ENCODE results near the gene PKHD1.
"Not testable (repeated sequence)": the region's sequence is repeated elsewhere in the genome, so short reads cannot be mapped to it uniquely, and the experiment has no call there.

PKHD1 gene

GRCh38 chr6:52013035-52013434, 74.4 kb downstream of the PKHD1 start:
- intact Hi-C loops (cut with micrococcal nuclease): no loop called here
- Mint-ChIP-seq H3K27me3 (no peaks in the 10 kb centered on the region), H3K27ac (no peak overlapping the region), H3K4me1 (ENCODE audit: low read depth) (no peaks in the 10 kb centered on the region), H3K36me3 (ENCODE audit: low read depth) (no peaks in the 10 kb centered on the region), H3K9me3 (no peaks in the 10 kb centered on the region), H3K4me3 (no peak overlapping the region)

- intact Hi-C loops (cut with micrococcal nuclease): no loop called here
- no peak overlapping the region for H3K27ac Mint-ChIP-seq
Observed at GRCh38 chr6:52012582-52012981, 74.8 kb downstream of the PKHD1 start.

GRCh38 chr6:52010806-52011205, 76.6 kb downstream of the PKHD1 start:
- H3K36me3 Mint-ChIP-seq (ENCODE audit: low read depth): no peaks in the 10 kb centered on the region
- no peaks in the 10 kb centered on the region for H3K9me3 Mint-ChIP-seq
- intact Hi-C loops (cut with micrococcal nuclease): no loop called here
- H3K4me1 Mint-ChIP-seq (ENCODE audit: low read depth): no peaks in the 10 kb centered on the region
- H3K27ac Mint-ChIP-seq: no peak overlapping the region
- no peaks in the 10 kb centered on the region for H3K27me3 Mint-ChIP-seq
- no peak overlapping the region for H3K4me3 Mint-ChIP-seq

More at GRCh38 chr6:52012582-52012981, 74.8 kb downstream of the PKHD1 start:
- no peak overlapping the region for H3K4me3 Mint-ChIP-seq
- H3K9me3 Mint-ChIP-seq: no peaks in the 10 kb centered on the region
- H3K4me1 Mint-ChIP-seq (ENCODE audit: low read depth): no peaks in the 10 kb centered on the region
- H3K36me3 Mint-ChIP-seq (ENCODE audit: low read depth): no peaks in the 10 kb centered on the region
- no peaks in the 10 kb centered on the region for H3K27me3 Mint-ChIP-seq

GRCh38 chr6:52010145-52010544, 77.3 kb downstream of the PKHD1 start:
- H3K36me3 Mint-ChIP-seq (ENCODE audit: low read depth): no peaks in the 10 kb centered on the region
- H3K4me3 Mint-ChIP-seq: no peak overlapping the region
- intact Hi-C loops (cut with micrococcal nuclease): no loop called here
- H3K4me1 Mint-ChIP-seq (ENCODE audit: low read depth): no peaks in the 10 kb centered on the region
- no peaks in the 10 kb centered on the region for H3K9me3 Mint-ChIP-seq
- peaks cover under 1% of the 10 kb centered on the region for H3K27me3 Mint-ChIP-seq
- H3K27ac Mint-ChIP-seq: no peak overlapping the region

GRCh38 chr6:52009466-52010140, 77.8 kb downstream of the PKHD1 start:
- Mint-ChIP-seq H3K9me3 (no peaks in the 10 kb centered on the region), H3K4me1 (ENCODE audit: low read depth) (no peaks in the 10 kb centered on the region), H3K4me3 (no peak overlapping the region), H3K36me3 (ENCODE audit: low read depth) (no peaks in the 10 kb centered on the region), H3K27me3 (peaks cover 2% of the 10 kb centered on the region), H3K27ac (no peak overlapping the region)
- intact Hi-C loops (cut with micrococcal nuclease): no loop called here

GRCh38 chr6:52000064-52000463, 87.3 kb downstream of the PKHD1 start:
- Mint-ChIP-seq H3K27ac (no peak overlapping the region), H3K27me3 (peaks cover 1% of the 10 kb centered on the region), H3K9me3 (no peaks in the 10 kb centered on the region), H3K36me3 (ENCODE audit: low read depth) (no peaks in the 10 kb centered on the region), H3K4me1 (ENCODE audit: low read depth) (peaks cover 6% of the 10 kb centered on the region), H3K4me3 (no peak overlapping the region)
- intact Hi-C loops (cut with micrococcal nuclease): no loop called here

GRCh38 chr6:51996296-51996947, 91.0 kb downstream of the PKHD1 start:
- no peak overlapping the region for H3K27ac Mint-ChIP-seq
- peaks cover 6% of the 10 kb centered on the region for H3K4me1 Mint-ChIP-seq (ENCODE audit: low read depth)
- no peaks in the 10 kb centered on the region for H3K27me3 Mint-ChIP-seq
- intact Hi-C loops (cut with micrococcal nuclease): no loop called here
- H3K4me3 Mint-ChIP-seq: no peak overlapping the region
- H3K9me3 Mint-ChIP-seq: no peaks in the 10 kb centered on the region
- no peaks in the 10 kb centered on the region for H3K36me3 Mint-ChIP-seq (ENCODE audit: low read depth)

- H3K9me3 Mint-ChIP-seq: peaks cover 4% of the 10 kb centered on the region
- intact Hi-C loops (cut with micrococcal nuclease): no loop called here
- no peaks in the 10 kb centered on the region for H3K27me3 Mint-ChIP-seq
- H3K4me3 Mint-ChIP-seq: no peak overlapping the region
- no peak overlapping the region for H3K27ac Mint-ChIP-seq
- no peaks in the 10 kb centered on the region for H3K36me3 Mint-ChIP-seq (ENCODE audit: low read depth)
- peaks cover 6% of the 10 kb centered on the region for H3K4me1 Mint-ChIP-seq (ENCODE audit: low read depth)
Observed at GRCh38 chr6:51995214-51995755, 92.1 kb downstream of the PKHD1 start.

- H3K9me3 Mint-ChIP-seq: peaks cover 14% of the 10 kb centered on the region
- no peak overlapping the region for H3K27ac Mint-ChIP-seq
- H3K4me3 Mint-ChIP-seq: no peak overlapping the region
- intact Hi-C loops (cut with micrococcal nuclease): no loop called here
- H3K27me3 Mint-ChIP-seq: no peaks in the 10 kb centered on the region
- H3K36me3 Mint-ChIP-seq (ENCODE audit: low read depth): no peaks in the 10 kb centered on the region
- H3K4me1 Mint-ChIP-seq (ENCODE audit: low read depth): peaks cover 6% of the 10 kb centered on the region
Observed at GRCh38 chr6:51992876-51993275, 94.5 kb downstream of the PKHD1 start.

- intact Hi-C loops (cut with micrococcal nuclease): no loop called here
Observed at GRCh38 chr6:51989789-51990188, 97.6 kb downstream of the PKHD1 start.

GRCh38 chr6:51986864-51987263, 100.5 kb downstream of the PKHD1 start:
- Mint-ChIP-seq H3K4me3 (no peak overlapping the region), H3K27me3 (no peaks in the 10 kb centered on the region), H3K36me3 (ENCODE audit: low read depth) (no peaks in the 10 kb centered on the region), H3K27ac (no peak overlapping the region), H3K4me1 (ENCODE audit: low read depth) (no peaks in the 10 kb centered on the region), H3K9me3 (peaks cover 14% of the 10 kb centered on the region)
- intact Hi-C loops (cut with micrococcal nuclease): no loop called here

More at GRCh38 chr6:51989789-51990188, 97.6 kb downstream of the PKHD1 start:
- H3K27me3 Mint-ChIP-seq: no peaks in the 10 kb centered on the region
- H3K27ac Mint-ChIP-seq: no peak overlapping the region
- H3K9me3 Mint-ChIP-seq: peaks cover 14% of the 10 kb centered on the region
- H3K4me3 Mint-ChIP-seq: no peak overlapping the region
- no peaks in the 10 kb centered on the region for H3K4me1 Mint-ChIP-seq (ENCODE audit: low read depth)
- H3K36me3 Mint-ChIP-seq (ENCODE audit: low read depth): no peaks in the 10 kb centered on the region

GRCh38 chr6:51983564-51983963, 103.8 kb downstream of the PKHD1 start:
- intact Hi-C loops (cut with micrococcal nuclease): no loop called here
- H3K36me3 Mint-ChIP-seq (ENCODE audit: low read depth): no peaks in the 10 kb centered on the region

GRCh38 chr6:51982695-51983094, 104.7 kb downstream of the PKHD1 start:
- H3K36me3 Mint-ChIP-seq (ENCODE audit: low read depth); intact Hi-C loops (cut with micrococcal nuclease): not testable (repeated sequence)

More at GRCh38 chr6:51983564-51983963, 103.8 kb downstream of the PKHD1 start:
- Mint-ChIP-seq H3K4me3 (no peak overlapping the region), H3K4me1 (ENCODE audit: low read depth) (no peaks in the 10 kb centered on the region), H3K9me3 (no peaks in the 10 kb centered on the region), H3K27me3 (no peaks in the 10 kb centered on the region), H3K27ac (no peak overlapping the region)

GRCh38 chr6:51976374-51976773, 111.0 kb downstream of the PKHD1 start:
- H3K36me3 Mint-ChIP-seq (ENCODE audit: low read depth): no peaks in the 10 kb centered on the region
- intact Hi-C loops (cut with micrococcal nuclease): no loop called here

More at GRCh38 chr6:51982695-51983094, 104.7 kb downstream of the PKHD1 start:
- not testable (repeated sequence) for H3K27me3 Mint-ChIP-seq; H3K4me1 Mint-ChIP-seq (ENCODE audit: low read depth); H3K4me3 Mint-ChIP-seq; H3K27ac Mint-ChIP-seq; H3K9me3 Mint-ChIP-seq

More at GRCh38 chr6:51976374-51976773, 111.0 kb downstream of the PKHD1 start:
- no peaks in the 10 kb centered on the region for H3K4me1 Mint-ChIP-seq (ENCODE audit: low read depth)
- no peaks in the 10 kb centered on the region for H3K27me3 Mint-ChIP-seq
- H3K4me3 Mint-ChIP-seq: no peak overlapping the region
- H3K27ac Mint-ChIP-seq: no peak overlapping the region
- H3K9me3 Mint-ChIP-seq: no peaks in the 10 kb centered on the region

All from dendritic cell treated with granulocyte-macrophage colony-stimulating factor and Interleukin-4, amounts not matched to agents 40 ng/mL and 50 ng/mL, for 4 days (primary cell).